Heart left ventricle (tissue), 16 donors: ENCODE results near the gene PXT1. TPM values are rescaled to one million over a fixed set of nuclear protein-coding genes. Genes with fewer than 3 reads are reported as not detected.

Experiments used
- ATAC-seq, 4 donors: fragments of 200-7000 bp; cut with Tn5 transposase; one replicate each; pipeline ENCODE4 v1.9.1; 2020 to 2022; ENCODE audit warnings: moderate library complexity in 4 of 4, mild to moderate bottlenecking in 3 of 4, moderate number of reproducible peaks in 1 of 4
- DNase-seq, 5 donors: peaks; one replicate each; pipeline ENCODE4 v3.0.0-alpha.2; 2020
- H3K27ac ChIP-seq, 12 donors: fragments of 200-600 bp; sonication (generic) in 4 of 12; one replicate each; pipeline versions ENCODE4 v1.5.0 to v1.8.0; 2016 to 2022; ENCODE audit warnings: mild to moderate bottlenecking in 2 of 12
- H3K27me3 ChIP-seq, 9 donors: fragments of 200-600 bp; sonication (generic) in 2 of 9; one replicate each; pipeline versions ENCODE4 v1.5.1 to v1.8.0; 2016 to 2022; ENCODE audit warnings: mild to moderate bottlenecking in 3 of 9
- H3K36me3 ChIP-seq, 9 donors: fragments of 200-600 bp; sonication (generic) in 2 of 9; one replicate each; pipeline versions ENCODE4 v1.5.0 to v1.8.0; 2018 to 2022; ENCODE audit warnings: mild to moderate bottlenecking in 2 of 9
- H3K4me1 ChIP-seq, 12 donors: fragments of 200-600 bp; sonication (generic) in 4 of 12; one replicate each; pipeline versions ENCODE4 v1.5.0 to v1.8.0; 2016 to 2022; ENCODE audit warnings: mild to moderate bottlenecking in 3 of 12
- H3K4me3 ChIP-seq, 12 donors: fragments of 200-600 bp; sonication (generic) in 4 of 12; one replicate each; pipeline versions ENCODE4 v1.5.0 to v1.8.0; 2017 to 2022; ENCODE audit warnings: mild to moderate bottlenecking in 9 of 12, moderate library complexity in 4 of 12
- H3K9me3 ChIP-seq, 12 donors: fragments of 200-600 bp; sonication (generic) in 4 of 12; one replicate each; pipeline versions ENCODE4 v1.5.0 to v1.8.0; 2016 to 2022; ENCODE audit warnings: mild to moderate bottlenecking in 1 of 12
- POLR2A ChIP-seq, 2 donors: fragments of 450-650 bp; IDR thresholded peaks; one replicate each; pipeline ENCODE4 v1.6.1; 2017; ENCODE audit warnings: antibody characterized with exemption in 2 of 2, mild to moderate bottlenecking in 2 of 2, moderate library complexity in 2 of 2
- WGBS, 4 donors: extraction: QIAGEN DNeasy Blood & Tissue Kit in 2 of 4; methylation state at CpG; one replicate each; pipeline versions ENCODE4 v1.1.5 to v1.1.7; 2013 to 2018; 5-methylcytosine and 5-hydroxymethylcytosine counted together
- intact Hi-C, 10 donors: fragments of 100-400 bp; cut with DNase I; formaldehyde crosslinking; loops; one replicate each; pipeline versions ENCODE4 v1.11.1 to v1.14.2; 2022
- long read RNA-seq, 3 donors: library from polyadenylated mRNA; unstranded; transcript quantifications; one replicate each; pipeline ENCODE4 v2.0.0, GENCODE V29; 2020 to 2021
- polyA plus RNA-seq, 2 donors: library from polyadenylated mRNA; stranded (reverse); fragments of 200-250 nt; gene quantifications; one replicate each; pipeline ENCODE4 v1.2.3, GENCODE V29; 2013
- total RNA-seq, 9 donors: library from RNA; depleted of rRNA in 2 of 9; stranded (reverse); fragments of >200 nt in 2 of 9; fragmentation: NEBNext Ultra II Directional in 3 of 9; extraction: Animal tissue kit (Norgen Biotek cat#: 25700) in 3 of 9; gene quantifications; one replicate each; pipeline versions ENCODE4 v1.1.0 to v1.2.4, GENCODE V29; 2016 to 2023
- TF ChIP-seq, protein P1 (sequence below), 12 donors: fragments of 200-600 bp; sonication (generic) in 4 of 12; IDR thresholded peaks; one replicate each; pipeline versions ENCODE4 v1.5.0 to v1.8.0; 2018 to 2022; ENCODE audit warnings: antibody characterized with exemption in 12 of 12, mild to moderate bottlenecking in 5 of 12
- donor health status: ischemic (EF 13 %, LVEDD 7.1; RV severe dilation, severe dysfunction).
- donor health status: healthy with polysubstance abuse.
- donor health status: DM: no; HTN: yes; CAD: no.
- donor health status: DM: no; HTN: no; CAD: no.
- donor health status: ischemic (EF 25% LVEDD 6.9; RV normal size, moderate dysfunction).
- donor health status: ischemic (EF 25% LVEDD 5.7; RV mildly dilated, moderate dysfunction).
- donor health status: healthy.
- donor health status: DM: yes; HTN: yes; CAD: no.
- donor health status: ischemic (EF 35%, LVEDD 5.7; RV mildly dilated, moderate dysfunction).
- donor health status: nonischemic (EF 11% LVEDD 7.7; RV severe dilation, severe dysfunction).
- donor health status: DM: yes; HTN: yes; CAD: no.
- donor health status: PGD.
- donor health status: ischemic (EF 29% LVEDD 5.4; RV normal size, mild dysfunction).
- donor health status: nonischemic (EF 23%, LVEDD 6.1; RV moderate dilation, normal function).

The PXT1 gene
- under 1 TPM in 4 of 9 donors, not detected in 5; 0.21 to 0.59 (median 0.40) TPM for total RNA-seq
- under 1 TPM; 0.11 to 0.26 TPM for polyA plus RNA-seq
- long read RNA-seq, donor 1: 0 reads
- long read RNA-seq, donor 2: 0 reads
- long read RNA-seq, donor 3: 0 reads

GRCh38 chr6:36442671-36443470 lies at the start of gene PXT1, which contains the start of gene KCTD20:
Gene PXT1, minus strand, starts transcription at chr6:36442854. Its CDS starts 16,772 bp downstream, at chr6:36426082.
Gene KCTD20, plus strand, starts transcription at chr6:36443000. Its CDS starts 27,098 bp downstream, at chr6:36470098.
- Histone ChIP-seq H3K36me3 (no peaks in the 10 kb centered on the region), H3K27ac (peak within 1 kb of the TSS; percentile 85 to 100 (median 98)), H3K27me3 (no peaks in the 10 kb centered on the region), H3K4me1 (peaks cover 8 to 48% (median 34%) of the 10 kb centered on the region in 12 donors), H3K9me3 (no peaks in the 10 kb centered on the region), H3K4me3 (peak within 1 kb of the TSS; percentile 78 to 99 (median 89))
- peak in 1 of 2 donors; percentile 70 for TF ChIP-seq POLR2A (IDR thresholded peaks at IDR 0.05)
- TF ChIP-seq, protein P1, sequence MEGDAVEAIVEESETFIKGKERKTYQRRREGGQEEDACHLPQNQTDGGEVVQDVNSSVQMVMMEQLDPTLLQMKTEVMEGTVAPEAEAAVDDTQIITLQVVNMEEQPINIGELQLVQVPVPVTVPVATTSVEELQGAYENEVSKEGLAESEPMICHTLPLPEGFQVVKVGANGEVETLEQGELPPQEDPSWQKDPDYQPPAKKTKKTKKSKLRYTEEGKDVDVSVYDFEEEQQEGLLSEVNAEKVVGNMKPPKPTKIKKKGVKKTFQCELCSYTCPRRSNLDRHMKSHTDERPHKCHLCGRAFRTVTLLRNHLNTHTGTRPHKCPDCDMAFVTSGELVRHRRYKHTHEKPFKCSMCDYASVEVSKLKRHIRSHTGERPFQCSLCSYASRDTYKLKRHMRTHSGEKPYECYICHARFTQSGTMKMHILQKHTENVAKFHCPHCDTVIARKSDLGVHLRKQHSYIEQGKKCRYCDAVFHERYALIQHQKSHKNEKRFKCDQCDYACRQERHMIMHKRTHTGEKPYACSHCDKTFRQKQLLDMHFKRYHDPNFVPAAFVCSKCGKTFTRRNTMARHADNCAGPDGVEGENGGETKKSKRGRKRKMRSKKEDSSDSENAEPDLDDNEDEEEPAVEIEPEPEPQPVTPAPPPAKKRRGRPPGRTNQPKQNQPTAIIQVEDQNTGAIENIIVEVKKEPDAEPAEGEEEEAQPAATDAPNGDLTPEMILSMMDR (IDR thresholded peaks at IDR 0.05): no peak
- ATAC-seq (peak; percentile 87 to 94 (median 91)), DNase-seq (peak; percentile 90 to 95 (median 93))
- intact Hi-C loops: loop anchor here in 9 of 10 donors (1.0 to 10.0 kb wide), 8 partner anchors 20 to 236 kb away; partner anchors contain the start of genes SRSF3 (in 6 of the 9), STK38 (in 6 of the 9) and CDKN1A (in 1 of the 9)
- 1 to 2% (median 1%) methylated on average over 23 to 91 of the region's 91 CpGs for WGBS, 4 donors

DNA sequence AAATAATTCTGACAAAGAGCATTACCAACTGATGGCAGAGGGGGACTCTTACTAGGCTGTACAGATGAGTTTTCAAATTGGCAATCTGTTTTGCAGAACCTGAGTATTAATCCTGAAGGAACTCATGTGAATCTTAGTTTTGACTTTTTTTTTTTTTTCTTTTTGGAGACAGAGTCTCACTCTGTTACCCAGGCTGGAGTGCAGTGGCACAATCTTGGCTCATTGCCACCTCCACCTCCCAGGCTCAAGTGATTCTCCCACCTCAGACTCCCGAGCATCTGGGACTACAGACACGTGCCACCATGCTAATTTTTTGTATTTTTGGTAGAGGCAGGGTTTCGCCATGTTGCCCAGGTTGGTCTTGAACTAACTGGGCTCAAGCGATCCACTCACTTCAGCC lies 49.4 kb upstream of the PXT1 start:
- DNase-seq (no peak), ATAC-seq (no peak)
- TF ChIP-seq, protein P1 (IDR thresholded peaks at IDR 0.05): no peak
- no peak for TF ChIP-seq POLR2A (IDR thresholded peaks at IDR 0.05)
- WGBS, 4 donors: 73 to 81% (median 76%) methylated on average over 4 of the region's 4 CpGs
- intact Hi-C loops: no loop called here
- Histone ChIP-seq H3K36me3 (peaks cover 0 to 89% (median 62%) of the 10 kb centered on the region in 9 donors), H3K27ac (peak overlapping the region in 1 of 12 donors; percentile 30), H3K27me3 (no peaks in the 10 kb centered on the region), H3K4me1 (peaks cover 0 to 31% (median 15%) of the 10 kb centered on the region in 12 donors), H3K4me3 (no peak overlapping the region), H3K9me3 (no peaks in the 10 kb centered on the region)

DNA sequence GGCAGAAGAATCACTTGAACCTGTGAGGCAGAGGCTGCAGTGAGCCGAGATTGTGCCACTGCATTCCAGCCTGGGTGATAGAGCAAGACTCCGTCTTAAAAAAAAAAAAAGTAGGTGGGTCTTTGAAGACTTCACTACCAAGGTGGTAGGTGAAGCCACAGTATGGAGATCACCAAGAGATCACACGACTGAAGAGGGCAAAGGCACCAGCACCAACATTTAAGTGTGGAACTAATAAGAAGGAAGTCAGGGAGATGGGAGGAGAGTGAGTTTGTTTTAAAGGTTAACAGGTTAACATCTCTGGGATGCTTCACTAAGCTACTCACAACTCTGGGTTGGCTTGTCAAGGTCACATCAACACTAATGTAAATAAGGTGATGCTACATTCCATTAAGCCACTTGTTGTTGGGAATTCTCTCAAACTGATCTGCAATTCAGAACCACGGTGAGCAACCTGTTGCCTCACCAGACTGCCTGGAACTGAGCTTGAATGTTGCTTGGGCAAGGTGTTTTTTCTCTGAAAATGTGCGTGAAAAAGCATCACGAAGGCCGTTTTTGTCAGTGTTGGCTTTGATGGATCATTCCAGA lies 48.8 kb upstream of the PXT1 start:
- intact Hi-C loops: no loop called here
- H3K4me1 ChIP-seq: peaks cover 0 to 31% (median 15%) of the 10 kb centered on the region in 12 donors
- no peak overlapping the region for H3K4me3 ChIP-seq
- no peaks in the 10 kb centered on the region for H3K27me3 ChIP-seq
- peak overlapping the region in 1 of 12 donors; percentile 30 for H3K27ac ChIP-seq
- ATAC-seq (no peak), DNase-seq (no peak)
- H3K9me3 ChIP-seq: no peaks in the 10 kb centered on the region
- TF ChIP-seq, protein P1 (IDR thresholded peaks at IDR 0.05): no peak
- TF ChIP-seq POLR2A (IDR thresholded peaks at IDR 0.05): no peak
- H3K36me3 ChIP-seq: peaks cover 0 to 89% (median 62%) of the 10 kb centered on the region in 9 donors
- WGBS, 4 donors: 88 to 93% (median 89%) methylated on average over 7 of the region's 7 CpGs

DNA sequence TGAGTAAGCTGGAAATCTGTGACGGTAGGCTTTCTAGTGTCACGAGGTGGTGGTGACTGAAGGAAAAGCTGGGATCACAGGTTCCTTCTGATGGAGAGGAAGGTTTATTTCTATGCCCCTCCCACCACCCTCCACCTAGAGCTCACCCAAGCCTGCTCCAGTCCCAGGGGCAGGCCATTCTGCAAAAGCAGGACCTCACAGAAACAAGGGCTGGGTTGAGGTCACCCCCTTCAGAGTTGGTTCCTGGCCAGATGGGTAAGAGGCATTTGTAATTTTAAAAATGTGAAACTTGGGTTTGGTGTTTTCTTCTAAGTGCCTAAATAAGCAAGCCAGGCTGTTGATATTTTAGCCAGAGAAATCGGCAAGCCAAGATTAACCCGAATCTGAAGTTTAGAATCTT lies 46.8 kb upstream of the PXT1 start:
- Histone ChIP-seq H3K27ac (no peak overlapping the region), H3K27me3 (no peaks in the 10 kb centered on the region), H3K36me3 (peaks cover 0 to 89% (median 60%) of the 10 kb centered on the region in 9 donors), H3K4me3 (no peak overlapping the region), H3K4me1 (peaks cover 0 to 31% (median 15%) of the 10 kb centered on the region in 12 donors), H3K9me3 (no peaks in the 10 kb centered on the region)
- intact Hi-C loops: no loop called here
- DNase-seq: no peak
- no peak for TF ChIP-seq POLR2A (IDR thresholded peaks at IDR 0.05)
- TF ChIP-seq, protein P1 (IDR thresholded peaks at IDR 0.05): no peak
- ATAC-seq: no peak
- 76 to 85% (median 84%) methylated on average over 4 of the region's 4 CpGs for WGBS, 4 donors
